SU-DHL-6 (cell line): ENCODE results near the gene SOHLH2.

Experiments
- H2AFZ ChIP-seq: fragments of 200-600 bp; sonication (generic); 2 replicates; pipeline ENCODE4 v1.6.1; 2014; ENCODE audit warnings: low read depth, mild to moderate bottlenecking, moderate library complexity, mixed read lengths, antibody characterized with exemption, low read length; ENCODE audit not compliant: severe bottlenecking
- H3F3A ChIP-seq: fragments of 200-600 bp; shearing (Covaris generic); 2 replicates; pipeline ENCODE4 v1.6.0; 2016; ENCODE audit warnings: antibody characterized with exemption, mild to moderate bottlenecking; ENCODE audit not compliant: insufficient read depth
- H3K27ac ChIP-seq: fragments of 200-600 bp; sonication (generic); 2 replicates; pipeline ENCODE4 v1.5.1; 2016; ENCODE audit warnings: low read depth, mild to moderate bottlenecking, low read length, moderate library complexity, mixed read lengths
- H3K27me3 ChIP-seq: fragments of 200-600 bp; sonication (generic), shearing (Covaris generic); 2 replicates; pipeline ENCODE4 v1.6.0; 2014; ENCODE audit warnings: mild to moderate bottlenecking, low read length
- H3K36me3 ChIP-seq: fragments of 200-600 bp; sonication (generic); 2 replicates; pipeline ENCODE4 v1.6.1; 2014; ENCODE audit warnings: mild to moderate bottlenecking, low read length, mixed read lengths
- H3K4me2 ChIP-seq: fragments of 300-600, 200-600 bp; shearing (Covaris generic), sonication (generic); 2 replicates; pipeline ENCODE4 v1.6.0; 2014; ENCODE audit warnings: low read length, low read depth, mild to moderate bottlenecking; ENCODE audit not compliant: poor library complexity, severe bottlenecking
- H3K4me3 ChIP-seq: fragments of 200-600 bp; sonication (generic); 2 replicates; pipeline ENCODE4 v1.5.1; 2014; ENCODE audit warnings: antibody characterized with exemption, low read length, mild to moderate bottlenecking, mixed read lengths; ENCODE audit not compliant: insufficient read depth, poor library complexity, severe bottlenecking
- H3K79me2 ChIP-seq: fragments of 200-600 bp; sonication (generic); 2 replicates; pipeline ENCODE4 v1.6.1; 2014; ENCODE audit warnings: mild to moderate bottlenecking, low read length, moderate library complexity; ENCODE audit not compliant: insufficient read depth
- H3K9ac ChIP-seq: fragments of 200-600 bp; sonication (generic); 2 replicates; pipeline ENCODE4 v1.7.0; 2014; ENCODE audit warnings: mild to moderate bottlenecking, low read length
- H3K9me2 ChIP-seq: fragments of 200-600 bp; sonication (generic); replicated peaks from 2 replicates; pipeline ENCODE4 v1.6.1; 2014; ENCODE audit warnings: low read length; ENCODE audit not compliant: insufficient read depth
- H3K9me3 ChIP-seq: fragments of 200-600 bp; sonication (generic); 2 replicates; pipeline ENCODE4 v1.6.1; 2014; ENCODE audit warnings: low read length, mixed read lengths; ENCODE audit not compliant: insufficient read depth
- H4K20me1 ChIP-seq: fragments of 200-600 bp; sonication (generic); 2 replicates; pipeline ENCODE4 v1.6.1; 2014; ENCODE audit warnings: low read depth, mild to moderate bottlenecking, antibody characterized with exemption, low read length, moderate library complexity, mixed read lengths
- CTCF ChIP-seq: fragments of 200-600 bp; sonication (generic); IDR thresholded peaks from one replicate; pipeline ENCODE4 v1.5.1; 2017; ENCODE audit warnings: antibody characterized with exemption, mild to moderate bottlenecking, low read length, moderate library complexity; ENCODE audit not compliant: insufficient read depth, poor library complexity, severe bottlenecking
- EZH2phosphoT487 ChIP-seq: fragments of 200-600 bp; sonication (generic), shearing (Covaris generic); conservative IDR thresholded peaks from 2 replicates; pipeline ENCODE4 v1.6.1; 2018; ENCODE audit warnings: mild to moderate bottlenecking, antibody characterized with exemption, low read length, moderate library complexity, mixed read lengths

The SOHLH2 gene

DNA sequence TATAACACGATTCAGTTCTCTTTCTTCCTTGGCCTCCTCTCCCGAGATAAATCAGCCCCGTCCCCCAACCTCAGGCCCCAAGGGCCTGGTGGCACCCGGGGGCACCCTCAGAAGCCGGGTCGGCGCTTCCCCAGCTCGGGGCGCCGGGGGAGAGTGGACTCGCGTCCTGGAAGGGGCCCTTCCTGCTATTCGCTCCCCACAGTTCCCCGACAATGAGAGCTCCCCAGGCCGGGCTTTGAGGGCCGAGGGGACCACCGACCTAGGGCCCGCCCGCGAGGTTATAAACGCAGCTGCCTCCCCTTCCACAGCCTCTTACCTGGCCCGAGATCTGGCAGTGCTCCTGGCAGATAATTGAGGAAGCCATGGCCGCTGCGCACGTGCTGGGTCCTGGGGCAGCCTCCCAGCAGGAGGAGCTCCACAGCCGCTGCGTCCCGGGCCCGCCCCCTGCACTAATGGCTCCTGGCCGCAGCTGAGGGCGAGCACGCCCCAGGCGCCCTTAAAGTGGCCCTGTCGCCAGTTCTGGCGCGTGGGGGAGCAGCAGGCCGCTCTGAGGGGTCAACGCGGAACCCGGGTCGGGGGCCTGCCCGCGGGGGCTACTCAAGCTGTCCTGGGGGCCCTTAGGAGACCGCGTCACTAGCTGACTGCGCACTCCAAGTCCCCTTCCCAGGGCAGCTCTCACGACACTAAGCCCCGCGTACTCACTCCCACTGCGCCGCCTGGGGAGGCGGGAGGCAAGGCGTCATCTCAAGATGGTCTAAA lies at the start of gene SOHLH2:
Gene SOHLH2, minus strand, starts transcription at position 394 of the 759 bp plus-strand sequence. Its CDS starts 30 bp downstream, at position 364.
- H3K36me3 ChIP-seq: no peaks in the 10 kb centered on the region
- no peak within 1 kb of the TSS for H3K4me3 ChIP-seq
- H2AFZ ChIP-seq: no peak within 1 kb of the TSS
- H3K9ac ChIP-seq: no peak within 1 kb of the TSS
- H3K79me2 ChIP-seq: no peaks in the 10 kb centered on the region
- H4K20me1 ChIP-seq: no peaks in the 10 kb centered on the region
- H3K27me3 ChIP-seq: no peaks in the 10 kb centered on the region
- H3K27ac ChIP-seq: no peak within 1 kb of the TSS
- 0 out of 2 replicates have a peak, but pooled peaks cover 4% of the 10 kb centered on the region for H3K9me3 ChIP-seq
- H3K9me2 ChIP-seq: no peaks in the 10 kb centered on the region
- no peak for TF ChIP-seq EZH2phosphoT487
- no peak for TF ChIP-seq CTCF
- no peaks in the 10 kb centered on the region for H3F3A ChIP-seq
- no peak within 1 kb of the TSS for H3K4me2 ChIP-seq

GRCh38 chr13:36261976-36262375 lies 47.6 kb upstream of the SOHLH2 start:
- Histone ChIP-seq H3K79me2 (no peaks in the 10 kb centered on the region), H2AFZ (no peak overlapping the region), H3K9me2 (no peaks in the 10 kb centered on the region), H3K9ac (no peak overlapping the region), H3K27ac (no peak overlapping the region), H3K9me3 (no peaks in the 10 kb centered on the region), H4K20me1 (no peaks in the 10 kb centered on the region), H3K4me2 (no peak overlapping the region), H3F3A (no peaks in the 10 kb centered on the region), H3K27me3 (no peaks in the 10 kb centered on the region), H3K36me3 (no peaks in the 10 kb centered on the region), H3K4me3 (no peak overlapping the region)
- no peak for TF ChIP-seq EZH2phosphoT487

DNA sequence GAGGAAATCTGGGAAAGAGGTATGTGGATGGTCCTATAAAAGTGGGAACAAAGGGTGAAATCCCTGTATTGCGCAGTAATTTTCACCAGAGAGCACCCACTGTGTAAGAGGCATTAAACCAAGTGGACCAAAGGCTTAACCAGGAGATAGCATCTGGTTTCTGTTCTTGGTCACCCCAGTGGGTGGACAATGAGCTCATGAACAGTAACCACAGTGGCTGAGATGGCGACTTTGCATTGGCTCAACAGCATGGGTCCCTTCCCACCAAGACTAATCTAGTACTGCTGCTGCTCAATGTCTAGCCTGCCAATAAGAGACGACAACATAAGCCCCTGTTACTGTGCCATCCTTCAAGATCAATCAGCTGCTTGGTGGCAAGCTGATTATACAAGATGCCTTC lies 46.7 kb upstream of the SOHLH2 start:
- TF ChIP-seq CTCF (no peak), EZH2phosphoT487 (no peak)
- no peaks in the 10 kb centered on the region for H3K9me3 ChIP-seq
- H3K36me3 ChIP-seq: no peaks in the 10 kb centered on the region
- H3F3A ChIP-seq: no peaks in the 10 kb centered on the region
- no peaks in the 10 kb centered on the region for H4K20me1 ChIP-seq
- H3K4me3 ChIP-seq: no peak overlapping the region
- no peak overlapping the region for H2AFZ ChIP-seq
- H3K27ac ChIP-seq: no peak overlapping the region
- H3K9me2 ChIP-seq: no peaks in the 10 kb centered on the region
- H3K79me2 ChIP-seq: no peaks in the 10 kb centered on the region
- H3K4me2 ChIP-seq: no peak overlapping the region
- no peak overlapping the region for H3K9ac ChIP-seq
- no peaks in the 10 kb centered on the region for H3K27me3 ChIP-seq

GRCh38 chr13:36259361-36260137 lies 45.2 kb upstream of the SOHLH2 start:
- H2AFZ ChIP-seq: no peak overlapping the region
- no peaks in the 10 kb centered on the region for H4K20me1 ChIP-seq
- no peak overlapping the region for H3K27ac ChIP-seq
- no peaks in the 10 kb centered on the region for H3F3A ChIP-seq
- H3K4me3 ChIP-seq: no peak overlapping the region
- H3K79me2 ChIP-seq: no peaks in the 10 kb centered on the region
- no peaks in the 10 kb centered on the region for H3K36me3 ChIP-seq
- H3K4me2 ChIP-seq: no peak overlapping the region
- TF ChIP-seq EZH2phosphoT487 (no peak), CTCF (no peak)
- H3K27me3 ChIP-seq: no peaks in the 10 kb centered on the region
- no peaks in the 10 kb centered on the region for H3K9me2 ChIP-seq
- H3K9me3 ChIP-seq: no peaks in the 10 kb centered on the region
- no peak overlapping the region for H3K9ac ChIP-seq
